ENCODE measurements around the gene CSNK1E.

DNA sequence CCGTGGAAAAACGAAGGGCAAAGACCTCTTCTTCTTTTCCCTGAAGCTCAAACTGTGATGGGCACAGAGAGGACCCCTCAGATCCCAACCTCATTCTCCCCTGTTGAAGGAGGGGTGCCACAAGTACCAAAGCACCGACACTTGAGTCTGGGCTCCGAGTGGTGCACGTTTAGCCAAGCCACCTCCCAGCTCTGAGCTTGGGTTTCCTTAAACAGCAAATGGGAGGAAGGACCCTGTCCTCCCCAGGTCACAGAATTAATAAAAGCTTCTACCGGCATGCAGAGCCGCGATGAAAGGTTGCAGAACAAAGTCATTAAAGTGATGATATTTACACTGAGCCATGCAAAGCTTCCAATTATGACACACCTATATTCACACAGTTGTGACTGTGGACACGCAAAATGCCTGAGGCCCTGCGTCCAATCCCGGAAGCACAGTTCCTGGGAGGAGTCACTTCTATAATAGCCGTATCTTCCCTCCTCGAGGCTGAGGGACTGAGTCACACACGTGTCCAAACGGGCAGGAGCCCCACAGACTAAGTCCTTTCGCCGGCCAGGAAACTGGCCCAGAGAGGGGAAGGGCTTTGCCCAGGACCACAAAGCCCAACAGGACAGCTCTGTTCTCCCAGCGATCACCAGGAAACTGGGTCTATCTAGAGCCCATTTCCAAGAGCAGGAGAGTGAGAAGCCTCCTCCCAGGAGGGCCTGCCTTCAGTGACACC lies 922 bp upstream of the CSNK1E start:
- no peak for TF ChIP-seq CTCF (IDR thresholded peaks at IDR 0.05; ENCODE audit: insufficient read depth, low read length, poor library complexity, severe bottlenecking)
- TF ChIP-seq EZH2phosphoT487 (conservative IDR thresholded peaks at IDR 0.05; ENCODE audit: low read length) = no peak
